Posterior vena cava (tissue), 2 donors: Measurements from ENCODE around the gene MRPL53. TPM values are rescaled to one million over a fixed set of nuclear protein-coding genes. Genes with fewer than 3 reads are reported as not detected.
"Not testable (repeated sequence)": the region's sequence is repeated elsewhere in the genome, so short reads cannot be mapped to it uniquely, and the experiment has no call there.

Experiments
- DNase-seq: peaks from one replicate; pipeline ENCODE4 v3.0.0-alpha.2; 2020; ENCODE audit warnings: low spot score
- intact Hi-C, 2 donors: fragments of 100-400 bp; cut with DNase I; formaldehyde crosslinking; loops; one replicate each; pipeline versions ENCODE4 v1.14.1 to v1.14.2; 2022 to 2023
- total RNA-seq, 2 donors: library from RNA; stranded (reverse); fragmentation: NEBNext Ultra II Directional; extraction: Animal tissue kit (Norgen Biotek cat#: 25700); gene quantifications; one replicate each; pipeline ENCODE4 v1.2.1, GENCODE V29; 2021
- donor health status: DM: yes; HTN: yes; CAD: no.
- donor health status: DM: yes; HTN: yes; CAD: no.

MRPL53 gene
- total RNA-seq, 2 donors from 2014 or later: 47.1 to 53.2 TPM

GRCh38 chr2:74488643-74489481 is 16.4 kb upstream of the MRPL53 start:
- DNase-seq: peak; percentile 22
- intact Hi-C loops: no loop called here

GRCh38 chr2:74486141-74486540 is 13.7 kb upstream of the MRPL53 start:
- no peak for DNase-seq
- intact Hi-C loops: no loop called here

- intact Hi-C loops: loop anchor here (5.0 kb wide), 2 partner anchors 99 to 104 kb away; no protein-coding TSS in a partner anchor
- DNase-seq: not testable (repeated sequence)
Observed at GRCh38 chr2:74483675-74484164, 11.2 kb upstream of the MRPL53 start.

GRCh38 chr2:74482801-74483674 is 10.6 kb upstream of the MRPL53 start, which contains the start of the genes CCDC142 and TTC31:
CCDC142 (minus strand) TSS chr2:74482998; CDS start chr2:74482837, 161 bp downstream.
TTC31 (plus strand) TSS chr2:74483081; CDS start chr2:74483096, 15 bp downstream.
- DNase-seq: peak; percentile 99
- intact Hi-C loops: loop anchor here (5.0 kb wide), 2 partner anchors 99 to 104 kb away; no protein-coding TSS in a partner anchor

- peak; percentile 91 for DNase-seq
- intact Hi-C loops: loop anchor here (5.0 kb wide), 2 partner anchors 100 to 105 kb away; no protein-coding TSS in a partner anchor
Observed at GRCh38 chr2:74481961-74482800, 9.7 kb upstream of the MRPL53 start.

- intact Hi-C loops: loop anchor here (5.0 kb wide), 2 partner anchors 101 to 106 kb away; no protein-coding TSS in a partner anchor
- no peak for DNase-seq
Observed at GRCh38 chr2:74481431-74481830, 9.0 kb upstream of the MRPL53 start.

- intact Hi-C loops: no loop called here
- peak; percentile 58 for DNase-seq
Observed at GRCh38 chr2:74474899-74475298, 2.4 kb upstream of the MRPL53 start.

- peak; percentile 76 for DNase-seq
- intact Hi-C loops: no loop called here
Observed at GRCh38 chr2:74474481-74474880, 2.0 kb upstream of the MRPL53 start.

- DNase-seq: no peak
- intact Hi-C loops: no loop called here
Observed at GRCh38 chr2:74472945-74473258, 422 bp upstream of the MRPL53 start.

GRCh38 chr2:74471332-74472065 is 981 bp downstream of the MRPL53 start:
- intact Hi-C loops: no loop called here
- peak; percentile 38 for DNase-seq

- DNase-seq: peak; percentile 47
Observed at GRCh38 chr2:74470742-74471141, 1.7 kb downstream of the MRPL53 start.

GRCh38 chr2:74464406-74464805 is 8.1 kb downstream of the MRPL53 start:
- no peak for DNase-seq
- intact Hi-C loops: no loop called here

More at GRCh38 chr2:74470742-74471141, 1.7 kb downstream of the MRPL53 start:
- intact Hi-C loops: not testable (repeated sequence)

GRCh38 chr2:74462786-74463105 is 9.7 kb downstream of the MRPL53 start:
- intact Hi-C loops: no loop called here

GRCh38 chr2:74462054-74462785 is 10.3 kb downstream of the MRPL53 start:
- intact Hi-C loops: no loop called here
- DNase-seq: peak; percentile 71

More at GRCh38 chr2:74462786-74463105, 9.7 kb downstream of the MRPL53 start:
- DNase-seq: no peak

- intact Hi-C loops: no loop called here
- DNase-seq: peak; percentile 78
Observed at GRCh38 chr2:74461187-74462053, 11.1 kb downstream of the MRPL53 start.

GRCh38 chr2:74460187-74460586 is 12.3 kb downstream of the MRPL53 start:
- intact Hi-C loops: not testable (repeated sequence)
- peak; percentile 50 for DNase-seq
